ENCODE data around the gene ZNF341.
"Not testable (repeated sequence)": the region's sequence is repeated elsewhere in the genome, so short reads cannot be mapped to it uniquely, and the experiment has no call there.

Gene ZNF341

DNA sequence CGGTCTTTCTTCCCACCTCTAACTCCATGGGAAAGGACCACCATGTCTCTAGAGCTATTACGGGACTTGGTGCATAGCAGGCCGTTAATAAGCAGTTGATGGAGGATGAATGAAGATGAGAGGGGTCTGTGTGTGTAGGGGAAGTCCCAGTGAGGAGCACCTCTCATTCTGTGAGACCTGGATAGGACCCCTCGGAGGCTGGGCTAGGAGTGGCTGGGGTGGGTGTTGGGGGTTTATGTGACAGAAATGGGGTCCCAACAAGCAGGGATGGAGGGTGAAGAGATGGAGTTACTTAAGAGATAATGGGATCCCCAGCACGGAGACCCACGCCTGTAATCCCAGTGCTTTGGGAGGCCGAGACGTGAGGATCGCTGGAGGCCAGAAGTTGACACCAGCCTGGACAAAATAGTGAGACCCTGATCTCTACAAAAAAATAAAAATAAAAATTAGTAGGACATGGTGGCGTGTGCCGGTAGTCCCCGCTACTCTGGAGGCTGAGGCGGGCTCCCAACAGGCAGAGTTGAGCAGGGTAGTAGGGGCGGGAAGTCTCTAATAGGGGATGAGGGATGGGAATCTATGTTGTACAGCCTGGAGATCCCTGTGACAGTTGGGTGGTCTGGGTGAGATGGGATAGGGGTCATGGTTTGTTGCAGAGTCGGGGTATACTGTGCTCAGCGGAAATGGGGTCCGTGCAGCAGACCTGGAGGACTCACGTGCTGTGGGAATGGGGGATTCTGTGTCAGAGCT lies 677 bp upstream of the ZNF341 start:
- no peak for DNase-seq (ENCODE audit: low read depth)

DNA sequence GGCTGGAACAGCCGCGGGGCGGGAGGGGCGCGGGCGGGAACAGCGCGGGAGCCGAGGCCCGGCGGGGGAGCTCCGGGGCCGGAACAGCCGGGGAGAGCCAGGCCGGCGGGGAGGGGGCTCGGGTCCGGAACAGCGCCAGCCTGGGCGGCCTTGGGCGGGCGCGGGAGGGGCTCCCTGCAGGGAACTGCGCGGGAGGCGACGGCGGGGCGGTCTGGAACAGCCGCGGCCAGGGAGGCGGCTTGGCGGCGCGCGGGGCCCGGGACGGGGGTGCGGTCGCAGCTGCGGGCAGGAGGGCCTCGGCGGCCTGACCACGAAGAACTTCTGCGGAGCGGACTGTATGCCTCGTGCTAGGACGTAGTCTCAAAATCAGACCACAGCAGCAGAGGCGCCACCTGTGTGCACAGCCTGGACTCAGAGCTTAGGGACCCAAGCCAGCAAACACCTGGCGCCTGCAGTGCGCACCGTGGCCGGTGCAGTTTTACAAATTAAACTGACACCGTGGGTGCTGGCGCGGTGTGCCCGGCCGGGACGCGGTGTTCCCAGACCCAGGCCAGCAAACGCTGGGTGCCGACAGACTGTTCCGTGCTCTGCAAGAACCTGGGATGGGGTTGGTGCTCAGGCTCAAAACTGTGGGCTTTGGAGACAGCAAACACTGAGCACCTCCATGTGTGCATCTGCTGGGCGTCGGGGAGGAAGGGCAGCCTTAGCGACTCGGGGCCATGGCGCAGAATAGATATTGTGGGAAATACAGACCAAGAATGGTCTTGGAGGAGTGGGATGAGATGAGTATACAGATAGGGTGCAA lies 572 bp downstream of the ZNF341 start:
- peak; percentile 75 for DNase-seq (ENCODE audit: low read depth)

DNA sequence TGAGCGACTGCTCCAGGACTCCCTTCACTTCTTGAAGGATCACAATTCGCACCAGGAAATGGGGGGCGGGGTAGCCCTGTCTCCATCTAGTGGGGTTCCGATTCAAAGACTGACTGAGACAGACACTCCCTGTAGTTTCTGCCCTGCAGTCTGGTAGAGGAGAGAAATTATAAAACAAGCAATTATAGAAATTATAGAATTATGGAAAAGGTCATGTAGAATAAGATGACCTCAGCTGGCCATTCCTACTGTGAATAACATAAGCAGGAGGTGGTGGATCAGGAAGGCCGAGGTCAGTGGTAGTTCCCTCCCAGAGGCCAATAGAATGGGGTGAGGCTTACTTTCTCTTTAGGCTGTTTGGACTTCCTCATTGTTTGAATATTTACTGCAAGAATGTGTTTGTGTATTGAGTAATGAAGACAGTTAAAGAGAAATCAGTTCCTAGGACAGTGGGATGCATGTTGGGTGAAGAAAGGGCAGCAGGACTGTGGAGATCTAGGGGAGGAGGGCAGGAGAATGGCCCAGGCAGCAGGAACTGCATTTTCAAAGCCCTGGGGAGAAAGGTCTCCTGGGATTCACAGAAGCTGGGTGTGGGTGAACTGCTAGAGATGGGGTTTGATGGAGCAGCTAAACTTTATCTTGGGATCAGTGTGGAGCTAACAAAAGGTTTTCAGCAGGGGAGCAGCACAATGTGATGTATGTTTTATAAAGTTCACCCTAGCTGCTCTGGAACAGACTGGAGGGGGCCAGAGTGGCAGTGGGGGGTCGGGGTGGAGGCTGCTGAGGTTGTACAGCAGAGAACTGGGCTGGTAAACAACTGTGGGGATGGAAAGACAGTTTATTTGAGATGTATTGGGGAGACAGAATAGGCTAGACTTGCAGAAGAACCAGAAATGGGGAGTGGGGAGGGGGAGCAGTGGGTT lies 2.1 kb downstream of the ZNF341 start:
- DNase-seq (ENCODE audit: low read depth), result no peak

DNA sequence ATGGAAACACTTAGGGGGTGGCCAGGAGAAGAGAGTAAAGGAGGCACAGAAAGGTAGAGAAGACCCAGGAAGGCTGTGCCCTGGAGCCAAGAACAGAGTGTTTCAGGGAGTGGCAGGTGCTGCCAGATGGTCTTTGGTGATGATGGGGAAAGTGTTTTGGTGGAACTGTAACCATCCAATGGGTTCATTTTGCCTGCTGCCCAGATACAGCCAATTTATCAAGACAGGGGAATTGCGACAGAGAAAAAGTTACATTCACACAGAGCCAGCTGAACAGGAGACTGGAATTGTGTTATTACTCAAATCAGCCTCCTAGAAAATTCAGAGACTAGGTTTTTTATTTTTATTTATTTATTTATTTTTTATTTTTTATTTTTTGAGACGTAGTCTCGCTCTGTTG lies 5.2 kb downstream of the ZNF341 start:
- no peak for DNase-seq (ENCODE audit: low read depth)

DNA sequence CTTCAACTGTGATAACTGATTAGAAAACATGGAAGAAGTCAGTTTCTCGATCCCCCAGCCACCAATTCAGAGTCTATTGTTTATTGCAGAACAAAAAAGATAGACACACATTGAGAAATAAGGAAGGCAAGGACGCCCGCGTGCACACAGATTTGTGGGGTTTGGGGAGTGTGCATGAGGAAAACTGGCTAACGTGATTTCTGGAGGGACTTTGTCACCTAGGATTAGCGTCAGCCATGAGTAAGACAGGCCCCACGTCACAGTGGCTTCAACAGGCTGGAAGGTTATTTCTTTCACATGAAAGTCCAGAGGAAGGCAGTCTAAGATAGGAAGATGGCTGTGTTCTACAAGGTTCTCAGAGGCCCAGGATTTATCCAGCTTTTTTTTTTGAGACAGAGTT lies 7.7 kb downstream of the ZNF341 start:
- no peak for DNase-seq (ENCODE audit: low read depth)

DNA sequence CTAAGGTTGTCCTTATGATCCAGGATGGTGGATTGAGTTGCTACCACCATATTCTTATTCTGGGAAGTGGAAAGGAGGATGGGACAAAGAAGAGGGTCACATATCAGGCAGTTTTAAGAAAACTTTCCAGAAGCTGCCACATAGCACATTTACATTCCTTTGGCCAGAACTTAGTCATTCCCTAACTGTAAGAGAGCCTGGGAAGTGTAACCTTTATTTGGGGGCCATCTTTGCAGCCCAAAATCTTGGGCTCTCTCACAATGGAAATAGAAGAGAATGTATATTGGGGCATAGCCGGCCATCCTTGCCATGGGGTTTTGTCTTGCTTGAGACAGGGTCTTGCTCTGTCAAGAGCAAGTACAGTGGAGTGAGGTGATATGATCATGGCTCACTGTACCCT lies 8.4 kb downstream of the ZNF341 start:
- no peak for DNase-seq (ENCODE audit: low read depth)

DNA sequence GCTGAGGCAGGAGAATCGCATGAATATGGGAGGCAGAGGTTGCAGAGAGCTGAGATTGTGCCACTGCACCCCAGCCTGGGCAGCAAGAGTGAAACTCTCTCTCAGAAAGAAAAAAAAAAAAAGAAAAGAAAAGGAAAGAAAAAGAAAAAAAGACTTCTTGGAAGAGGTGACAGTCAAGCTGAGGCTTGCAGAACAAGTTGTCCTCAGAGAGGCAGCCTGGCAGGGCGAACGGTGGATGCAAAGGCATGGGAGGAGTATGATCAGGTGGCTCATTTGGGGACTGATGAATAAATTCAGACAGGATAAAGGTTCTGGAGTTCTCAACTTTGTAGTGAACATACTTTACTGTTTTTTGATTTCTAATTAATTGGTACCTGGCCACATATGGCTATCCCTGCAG lies 12.4 kb downstream of the ZNF341 start:
- DNase-seq (ENCODE audit: low read depth), result no peak

DNA sequence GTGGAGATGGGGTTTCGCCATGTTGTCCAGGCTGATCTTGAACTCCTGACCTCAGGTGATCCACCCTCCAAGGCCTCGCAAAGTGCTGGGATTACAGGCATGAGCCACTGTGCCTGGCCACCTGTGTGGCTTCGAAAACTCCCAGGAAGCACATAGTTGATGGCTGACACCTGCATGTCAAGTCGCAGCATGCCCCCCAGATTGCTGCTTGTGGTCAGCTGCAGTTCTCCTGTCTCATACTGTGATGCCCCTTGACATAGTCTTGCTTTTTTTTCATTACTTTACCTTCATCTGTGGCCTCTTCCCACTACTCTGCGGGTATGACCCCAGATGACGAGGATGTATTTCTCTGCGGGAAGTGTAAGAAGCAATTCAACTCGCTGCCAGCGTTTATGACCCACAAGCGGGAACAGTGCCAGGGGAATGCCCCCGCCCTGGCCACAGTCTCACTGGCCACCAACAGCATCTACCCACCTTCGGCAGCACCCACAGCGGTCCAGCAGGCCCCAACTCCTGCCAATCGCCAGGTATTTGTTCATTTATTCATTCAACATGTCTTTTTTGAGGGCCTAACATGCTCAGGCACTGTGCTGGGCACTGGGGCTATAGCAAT lies 13.1 kb downstream of the ZNF341 start:
- no peak for DNase-seq (ENCODE audit: low read depth)

DNA sequence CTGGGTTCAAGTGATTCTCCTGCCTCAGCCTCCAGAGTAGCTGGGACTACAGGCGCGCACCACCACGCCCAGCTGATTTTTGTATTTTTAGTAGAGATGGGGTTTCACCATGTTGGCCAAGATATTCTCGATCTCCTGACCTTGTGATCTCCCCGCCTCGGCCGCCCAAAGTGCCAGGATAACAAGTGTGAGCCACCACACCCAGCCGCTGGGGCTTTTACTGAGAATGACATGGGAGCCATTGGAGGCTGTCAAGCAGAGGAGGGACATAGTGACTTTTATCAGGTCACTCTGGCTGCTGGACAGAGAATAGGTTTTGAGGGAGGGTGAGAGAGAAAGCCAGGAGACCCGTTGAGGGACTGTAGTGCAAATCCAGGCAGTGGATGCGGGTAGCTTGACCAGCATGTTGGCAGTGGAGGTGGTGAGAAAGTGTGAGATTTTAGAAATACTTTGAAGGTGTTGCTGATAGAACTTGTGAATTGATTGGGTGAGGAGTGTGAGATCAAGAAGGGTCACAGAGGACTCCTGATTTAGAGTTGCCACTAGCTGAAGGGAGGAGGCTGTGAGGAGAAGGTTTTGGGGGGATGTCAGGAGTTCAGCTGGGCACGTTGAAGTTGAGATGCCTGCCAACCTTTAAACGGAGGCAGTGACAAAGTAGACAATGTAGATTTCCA lies 14.7 kb downstream of the ZNF341 start:
- no peak for DNase-seq (ENCODE audit: low read depth)

DNA sequence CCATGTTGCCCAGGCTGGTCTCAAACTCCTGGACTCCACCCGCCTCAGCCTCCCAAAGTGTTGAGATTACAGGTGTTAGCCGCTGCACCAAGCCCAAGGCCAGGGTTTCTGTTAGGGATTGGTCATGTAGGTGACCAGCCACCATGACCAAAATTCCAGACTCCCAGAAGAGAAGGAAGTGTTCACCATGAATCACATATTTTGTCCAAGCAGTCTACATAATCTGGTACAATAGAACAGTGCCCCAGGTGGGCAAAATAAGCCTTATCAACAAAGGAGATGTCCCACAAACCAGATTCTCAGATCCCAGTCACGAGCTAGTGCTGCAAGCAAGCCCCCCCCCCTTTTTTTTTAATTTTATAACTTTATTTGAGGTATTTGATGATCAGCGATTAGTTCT lies 20.0 kb downstream of the ZNF341 start:
- no peak for DNase-seq (ENCODE audit: low read depth)

DNA sequence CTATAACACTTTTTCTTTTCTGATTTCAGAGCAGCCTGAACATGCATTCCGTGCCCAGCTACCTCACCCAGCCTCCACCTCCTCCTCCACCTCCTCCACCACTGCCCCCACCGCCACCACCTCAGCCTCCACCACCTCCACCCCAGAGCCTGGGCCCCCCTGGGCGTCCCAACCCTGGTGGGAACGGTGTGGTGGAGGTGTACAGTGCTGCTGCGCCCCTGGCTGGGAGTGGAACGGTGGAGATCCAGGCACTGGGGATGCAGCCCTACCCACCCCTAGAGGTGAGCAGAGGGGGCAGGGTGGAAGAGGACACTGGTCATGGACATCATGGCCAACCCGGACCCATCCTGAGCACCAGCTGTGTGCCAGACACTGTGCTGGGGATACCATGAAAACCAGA lies 21.3 kb downstream of the ZNF341 start:
- DNase-seq (ENCODE audit: low read depth), result no peak

DNA sequence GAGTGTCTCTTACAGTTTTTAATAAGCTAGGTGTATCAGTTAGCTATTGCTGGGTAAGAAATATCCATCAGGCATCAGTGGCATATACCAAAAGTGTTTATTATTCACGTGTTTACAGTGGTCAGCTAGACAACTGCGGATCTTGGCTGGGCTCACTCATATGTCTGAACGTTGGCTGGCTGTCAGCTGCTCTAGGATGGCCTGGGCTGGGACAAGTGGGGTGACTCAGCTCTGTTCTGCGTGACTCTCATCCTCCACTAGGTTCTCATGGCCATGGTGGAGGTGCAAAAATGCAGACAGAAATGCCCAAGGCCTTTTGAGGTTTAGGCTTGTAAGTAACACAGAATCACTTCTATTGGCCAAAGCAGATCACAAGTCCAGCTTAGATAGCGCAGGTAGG lies 22.0 kb downstream of the ZNF341 start:
- DNase-seq (ENCODE audit: low read depth), result no peak

DNA sequence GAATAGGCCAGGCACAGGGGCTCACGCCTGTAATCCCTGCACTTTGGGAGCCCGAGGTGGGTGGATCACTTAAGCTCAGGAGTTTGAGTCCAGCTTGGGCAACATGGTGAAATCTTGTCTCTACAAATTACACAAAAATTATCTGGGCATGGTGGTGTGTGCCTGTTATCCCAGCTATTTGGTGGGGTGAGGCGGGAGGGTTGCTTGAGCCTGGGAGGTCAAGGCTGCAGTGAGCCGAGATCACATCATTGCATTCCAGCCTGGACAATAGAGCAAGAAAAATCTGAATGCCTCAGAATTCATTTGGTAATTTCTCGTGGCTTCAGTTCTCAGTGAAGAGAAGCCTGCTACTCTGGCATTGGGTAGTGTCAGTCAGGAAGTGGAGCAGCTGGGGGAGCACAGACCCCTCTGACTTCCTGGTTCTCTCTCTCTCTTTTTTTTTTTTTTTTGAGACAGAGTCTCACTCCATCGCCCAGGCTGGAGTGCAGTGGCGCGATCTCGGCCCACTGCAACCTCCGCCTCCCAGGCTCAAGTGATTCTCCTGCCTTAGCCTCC lies 24.2 kb downstream of the ZNF341 start:
- DNase-seq (ENCODE audit: low read depth), result not testable (repeated sequence)

DNA sequence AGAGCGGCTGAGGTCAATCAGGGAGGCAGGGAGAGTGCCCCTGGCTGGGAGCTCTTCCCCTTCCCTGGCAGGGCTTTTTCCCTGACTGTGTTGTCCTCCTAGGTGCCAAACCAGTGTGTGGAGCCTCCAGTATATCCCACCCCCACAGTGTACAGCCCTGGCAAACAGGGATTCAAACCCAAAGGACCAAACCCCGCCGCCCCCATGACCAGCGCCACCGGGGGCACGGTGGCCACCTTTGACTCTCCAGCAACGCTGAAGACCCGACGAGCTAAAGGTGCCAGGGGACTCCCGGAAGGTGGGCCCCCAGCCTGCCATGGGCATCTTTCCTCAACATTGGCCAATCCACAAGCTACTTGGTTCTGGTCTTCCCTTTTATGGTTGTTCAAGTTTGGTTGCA lies 25.2 kb downstream of the ZNF341 start:
- no peak for DNase-seq (ENCODE audit: low read depth)

DNA sequence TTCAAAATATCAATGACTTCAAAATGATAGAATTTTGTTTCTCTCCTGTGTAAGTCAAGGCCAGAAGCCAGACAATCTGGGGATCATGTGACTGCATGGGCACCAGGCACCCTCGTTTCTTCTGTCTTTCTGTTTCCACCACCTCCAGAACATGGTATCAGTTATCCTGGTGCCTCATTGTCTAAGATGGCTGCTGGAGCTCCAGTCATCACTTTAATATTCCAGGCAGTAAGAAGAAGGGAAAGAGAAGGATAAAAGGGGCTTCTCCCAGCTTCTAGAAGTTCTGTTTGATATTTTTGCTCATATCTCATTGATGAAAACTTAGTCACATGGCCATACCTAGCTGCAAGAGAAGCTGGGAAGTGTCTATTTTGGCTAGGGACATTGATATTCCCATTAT lies 25.7 kb downstream of the ZNF341 start:
- no peak for DNase-seq (ENCODE audit: low read depth)

DNA sequence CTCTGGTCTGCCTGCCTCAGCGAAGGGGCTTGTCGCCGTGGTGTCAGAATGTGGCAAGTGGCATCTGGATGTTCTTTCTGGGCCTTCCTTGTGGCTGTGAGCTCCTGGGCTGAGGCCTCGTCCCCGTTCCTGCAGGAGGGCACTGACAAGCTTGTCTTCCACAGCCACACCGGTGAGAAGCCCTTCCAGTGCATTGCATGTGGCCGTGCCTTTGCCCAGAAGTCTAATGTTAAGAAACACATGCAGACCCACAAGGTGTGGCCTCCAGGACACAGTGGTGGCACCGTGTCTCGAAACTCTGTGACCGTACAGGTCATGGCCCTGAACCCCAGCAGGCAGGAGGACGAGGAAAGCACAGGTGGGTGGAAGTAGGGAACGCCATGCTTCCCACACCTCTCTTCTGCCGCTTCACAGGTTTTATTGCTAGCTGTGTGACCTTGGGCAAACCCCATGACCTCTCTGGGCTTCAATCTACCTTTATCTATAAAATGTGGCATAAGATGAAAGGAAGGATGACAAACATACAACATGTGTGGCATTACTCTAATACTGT lies 30.0 kb downstream of the ZNF341 start:
- no peak for DNase-seq (ENCODE audit: low read depth)

DNA sequence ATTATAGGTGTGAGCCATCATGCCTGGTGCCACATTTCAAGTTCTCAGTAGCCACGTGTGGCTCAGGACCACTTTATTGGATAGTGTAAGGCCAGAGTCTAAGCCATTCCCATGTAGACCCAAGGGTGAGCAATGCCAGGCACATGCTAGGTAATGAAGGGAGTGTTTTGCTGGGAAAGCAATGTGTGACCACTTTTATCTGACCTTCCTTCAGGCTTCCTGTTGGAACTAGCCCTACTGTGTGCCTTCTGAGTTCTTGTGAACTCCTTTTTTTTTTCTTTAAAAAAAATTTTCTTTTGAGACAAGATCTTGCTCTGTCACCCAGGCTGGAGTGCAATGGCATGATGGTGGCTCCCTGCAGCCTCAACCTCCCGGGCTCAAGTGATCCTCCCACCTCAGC lies 33.3 kb downstream of the ZNF341 start:
- no peak for DNase-seq (ENCODE audit: low read depth)

DNA sequence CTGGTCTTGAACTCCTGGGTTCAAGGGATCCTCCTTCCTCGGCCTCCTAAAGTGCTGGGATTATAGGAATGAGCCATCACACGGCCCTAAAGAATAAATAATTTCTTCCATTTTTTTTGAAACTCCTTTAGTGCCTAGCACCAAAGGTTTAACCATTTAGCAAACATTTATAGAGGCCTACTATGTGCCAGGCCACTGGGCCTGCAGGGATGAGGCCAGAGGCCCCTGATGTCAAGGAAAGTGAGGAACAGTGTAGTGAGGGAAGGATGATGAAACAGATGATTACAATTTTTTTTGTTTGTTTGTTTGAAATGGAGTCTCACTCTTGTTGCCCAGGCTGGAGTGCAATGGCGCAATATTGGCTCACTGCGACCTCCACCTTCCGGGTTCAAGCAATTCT lies 33.8 kb downstream of the ZNF341 start:
- DNase-seq (ENCODE audit: low read depth), result no peak

DNA sequence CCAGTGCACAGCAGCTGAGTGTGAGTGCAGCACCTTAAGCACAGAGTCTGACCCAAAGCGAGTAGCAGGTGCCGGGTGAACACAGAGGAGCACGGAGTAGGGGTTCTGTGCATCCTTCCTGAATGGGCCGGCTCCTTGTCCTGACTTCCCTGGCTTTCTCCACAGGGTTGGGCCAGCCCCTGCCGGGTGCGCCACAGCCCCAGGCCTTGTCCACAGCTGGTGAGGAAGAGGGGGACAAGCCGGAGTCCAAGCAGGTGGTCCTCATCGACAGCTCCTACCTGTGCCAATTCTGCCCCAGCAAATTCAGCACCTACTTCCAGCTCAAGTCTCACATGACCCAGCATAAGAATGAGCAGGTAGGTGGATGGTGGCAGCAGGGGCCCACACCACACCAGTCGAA lies 34.9 kb downstream of the ZNF341 start:
- no peak for DNase-seq (ENCODE audit: low read depth)

DNA sequence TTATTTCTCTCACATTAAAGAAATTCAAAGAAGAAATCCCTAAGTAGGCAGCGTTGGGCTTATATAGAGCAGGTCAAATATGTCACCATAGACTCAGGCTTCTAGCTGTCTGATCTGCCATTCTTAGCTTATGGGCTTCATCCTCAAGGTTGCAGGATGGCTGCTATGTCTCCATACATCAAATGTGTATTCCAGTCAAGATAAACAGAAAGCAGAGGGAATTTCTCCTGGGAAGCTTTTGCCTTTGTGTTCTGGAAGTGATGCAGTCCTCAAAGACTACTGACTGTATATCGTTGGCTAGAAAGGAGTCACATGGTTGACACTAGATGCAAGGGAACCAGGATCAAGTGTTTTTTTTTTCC lies 36.0 kb downstream of the ZNF341 start:
- DNase-seq (ENCODE audit: low read depth), result no peak

DNA sequence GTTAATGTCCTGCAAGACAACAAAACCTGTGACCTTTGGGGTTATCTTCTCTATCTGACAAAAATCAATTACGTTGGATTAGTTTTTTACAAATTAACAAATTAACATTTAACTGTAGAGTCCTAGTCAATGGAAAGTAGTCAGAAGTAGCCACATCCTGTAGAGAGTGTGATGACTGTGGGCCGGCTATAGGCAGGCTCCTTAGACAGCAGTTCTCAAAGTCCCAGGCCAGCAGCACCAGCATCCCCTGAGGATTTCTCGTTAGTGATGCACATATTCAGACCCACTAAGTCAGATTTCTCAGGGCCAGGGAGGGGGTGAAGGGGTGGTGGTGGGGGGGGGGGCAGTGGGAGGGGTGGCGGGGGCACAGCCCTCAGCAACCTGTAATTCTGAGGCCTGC lies 37.2 kb downstream of the ZNF341 start:
- no peak for DNase-seq (ENCODE audit: low read depth)
